ENCODE data around the gene ZNF827.

GRCh38 chr4:145939441-145939750, 773 bp upstream of the ZNF827 start:
- TF ChIP-seq CTCF (tag by site-specific recombination; IDR thresholded peaks at IDR 0.05) (no peak), ZNF214 (tag by site-specific recombination; IDR thresholded peaks at IDR 0.05; ENCODE audit: borderline replicate concordance) (no peak), TCF7L2 (IDR thresholded peaks at IDR 0.05; ENCODE audit: borderline replicate concordance, low read depth, low read length) (no peak), ZFP37 (tag by site-specific recombination; IDR thresholded peaks at IDR 0.05) (no peak), SP2 (tag by site-specific recombination; IDR thresholded peaks at IDR 0.05) (no peak), ZNF530 (tag by site-specific recombination; IDR thresholded peaks at IDR 0.05; ENCODE audit: low read depth) (no peak), TRIM28 (IDR thresholded peaks at IDR 0.05; ENCODE audit: borderline replicate concordance, low read length) (no peak), ZNF837 (tag by site-specific recombination; IDR thresholded peaks at IDR 0.05) (no peak), ZNF514 (tag by site-specific recombination; IDR thresholded peaks at IDR 0.05) (no peak), ZNF549 (tag by site-specific recombination; IDR thresholded peaks at IDR 0.05) (no peak), ZXDB (tag by site-specific recombination; IDR thresholded peaks at IDR 0.05) (no peak)
- TF ChIP-seq, protein P1, sequence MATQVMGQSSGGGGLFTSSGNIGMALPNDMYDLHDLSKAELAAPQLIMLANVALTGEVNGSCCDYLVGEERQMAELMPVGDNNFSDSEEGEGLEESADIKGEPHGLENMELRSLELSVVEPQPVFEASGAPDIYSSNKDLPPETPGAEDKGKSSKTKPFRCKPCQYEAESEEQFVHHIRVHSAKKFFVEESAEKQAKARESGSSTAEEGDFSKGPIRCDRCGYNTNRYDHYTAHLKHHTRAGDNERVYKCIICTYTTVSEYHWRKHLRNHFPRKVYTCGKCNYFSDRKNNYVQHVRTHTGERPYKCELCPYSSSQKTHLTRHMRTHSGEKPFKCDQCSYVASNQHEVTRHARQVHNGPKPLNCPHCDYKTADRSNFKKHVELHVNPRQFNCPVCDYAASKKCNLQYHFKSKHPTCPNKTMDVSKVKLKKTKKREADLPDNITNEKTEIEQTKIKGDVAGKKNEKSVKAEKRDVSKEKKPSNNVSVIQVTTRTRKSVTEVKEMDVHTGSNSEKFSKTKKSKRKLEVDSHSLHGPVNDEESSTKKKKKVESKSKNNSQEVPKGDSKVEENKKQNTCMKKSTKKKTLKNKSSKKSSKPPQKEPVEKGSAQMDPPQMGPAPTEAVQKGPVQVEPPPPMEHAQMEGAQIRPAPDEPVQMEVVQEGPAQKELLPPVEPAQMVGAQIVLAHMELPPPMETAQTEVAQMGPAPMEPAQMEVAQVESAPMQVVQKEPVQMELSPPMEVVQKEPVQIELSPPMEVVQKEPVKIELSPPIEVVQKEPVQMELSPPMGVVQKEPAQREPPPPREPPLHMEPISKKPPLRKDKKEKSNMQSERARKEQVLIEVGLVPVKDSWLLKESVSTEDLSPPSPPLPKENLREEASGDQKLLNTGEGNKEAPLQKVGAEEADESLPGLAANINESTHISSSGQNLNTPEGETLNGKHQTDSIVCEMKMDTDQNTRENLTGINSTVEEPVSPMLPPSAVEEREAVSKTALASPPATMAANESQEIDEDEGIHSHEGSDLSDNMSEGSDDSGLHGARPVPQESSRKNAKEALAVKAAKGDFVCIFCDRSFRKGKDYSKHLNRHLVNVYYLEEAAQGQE (tag by site-specific recombination; IDR thresholded peaks at IDR 0.05): no peak

Data from HEK293 (cell line).